HepG2 (cell line): Measurements from ENCODE around the gene RHD. TPM values are rescaled to one million over a fixed set of nuclear protein-coding genes. Genes with fewer than 3 reads are reported as not detected.

Experiments
- AGO2 ChIP-seq: fragments of 200-400 bp; formaldehyde crosslinking; optimal IDR thresholded peaks from 2 replicates; pipeline ENCODE3; 2017; ENCODE audit warnings: mild to moderate bottlenecking, low read depth, low read length, moderate library complexity
- ARID4A ChIP-seq: sonication (generic); formaldehyde crosslinking; IDR thresholded peaks from 2 replicates; pipeline ENCODE4 v1.5.0; 2020; ENCODE audit warnings: mild to moderate bottlenecking, missing genetic modification reagents, borderline replicate concordance
- BORCS8-MEF2B ChIP-seq: sonication (generic); formaldehyde crosslinking; IDR thresholded peaks from 2 replicates; pipeline ENCODE4 v1.8.0; 2022; ENCODE audit warnings: mild to moderate bottlenecking, missing genetic modification reagents
- CSRNP1 ChIP-seq: sonication (generic); formaldehyde crosslinking; IDR thresholded peaks from 2 replicates; pipeline ENCODE4 v1.8.1; 2023; ENCODE audit warnings: mild to moderate bottlenecking, missing genetic modification reagents
- E2F5 ChIP-seq: sonication (generic); formaldehyde crosslinking; conservative IDR thresholded peaks from 2 replicates; pipeline ENCODE4 v1.4.0; 2020; ENCODE audit warnings: missing genetic modification reagents
- HOXA9 ChIP-seq: sonication (generic); formaldehyde crosslinking; IDR thresholded peaks from 2 replicates; pipeline ENCODE4 v1.8.1; 2022; ENCODE audit warnings: missing genetic modification reagents, mild to moderate bottlenecking, moderate library complexity, borderline replicate concordance
- RXRA ChIP-seq: sonication (generic); formaldehyde crosslinking; IDR thresholded peaks from 2 replicates; pipeline ENCODE4 v1.5.1; 2020; ENCODE audit warnings: missing genetic modification reagents
- UBTF ChIP-seq: sonication (generic); formaldehyde crosslinking; IDR thresholded peaks from 2 replicates; pipeline ENCODE4 v1.4.0; 2020; ENCODE audit warnings: mild to moderate bottlenecking, missing genetic modification reagents
- ZFYVE20 ChIP-seq: sonication (generic); formaldehyde crosslinking; IDR thresholded peaks from 2 replicates; pipeline ENCODE4 v1.8.0; 2023; ENCODE audit warnings: low read depth, mild to moderate bottlenecking, moderate library complexity, missing genetic modification reagents, borderline replicate concordance
- ZNF503 ChIP-seq: sonication (generic); formaldehyde crosslinking; IDR thresholded peaks from 2 replicates; pipeline ENCODE4 v1.4.0; 2020; ENCODE audit warnings: missing genetic modification reagents
- ZNF678 ChIP-seq: sonication (generic); formaldehyde crosslinking; IDR thresholded peaks from 2 replicates; pipeline ENCODE4 v1.4.0; 2020; ENCODE audit warnings: mild to moderate bottlenecking, missing genetic modification reagents
- ZNF709 ChIP-seq: sonication (generic); formaldehyde crosslinking; IDR thresholded peaks from 2 replicates; pipeline ENCODE4 v1.5.0; 2020; ENCODE audit warnings: mild to moderate bottlenecking, missing genetic modification reagents
- polyA plus RNA-seq, 8 experiments: library from polyadenylated mRNA; depleted of rRNA in 3 of 8; stranded (reverse) in 7 of 8; unstranded in 1 of 8; fragments of >200 nt; fragmentation: Illumina TruSeq in 4 of 8; extraction: Trizol in 4 of 8; gene quantifications; 2 replicates each; pipeline versions ENCODE4 v1.2.1 to v1.2.3, GENCODE V29; 2011 to 2016; ENCODE audit warnings: low read depth in 4 of 8, missing spikeins in 1 of 8, mixed read lengths in 1 of 8; ENCODE audit not compliant: insufficient read depth in 1 of 8
- total RNA-seq, 5 experiments: library from RNA; depleted of rRNA; stranded (reverse); fragments of >200 nt; fragmentation: Illumina TruSeq; extraction: Trizol; gene quantifications; 2 replicates each; pipeline ENCODE4 v1.2.3, GENCODE V29; 2016; ENCODE audit warnings: low read depth in 1 of 5
- TF ChIP-seq, protein P1 (sequence below): sonication (generic); formaldehyde crosslinking; IDR thresholded peaks from 2 replicates; pipeline ENCODE4 v1.4.0; 2020; ENCODE audit warnings: mild to moderate bottlenecking, low read depth, missing genetic modification reagents

Gene RHD
- total and polyA plus RNA-seq, 2 of the 13 experiments (the other 11 are each of a cell fraction or from before 2014, with no cell fraction given): not detected

DNA sequence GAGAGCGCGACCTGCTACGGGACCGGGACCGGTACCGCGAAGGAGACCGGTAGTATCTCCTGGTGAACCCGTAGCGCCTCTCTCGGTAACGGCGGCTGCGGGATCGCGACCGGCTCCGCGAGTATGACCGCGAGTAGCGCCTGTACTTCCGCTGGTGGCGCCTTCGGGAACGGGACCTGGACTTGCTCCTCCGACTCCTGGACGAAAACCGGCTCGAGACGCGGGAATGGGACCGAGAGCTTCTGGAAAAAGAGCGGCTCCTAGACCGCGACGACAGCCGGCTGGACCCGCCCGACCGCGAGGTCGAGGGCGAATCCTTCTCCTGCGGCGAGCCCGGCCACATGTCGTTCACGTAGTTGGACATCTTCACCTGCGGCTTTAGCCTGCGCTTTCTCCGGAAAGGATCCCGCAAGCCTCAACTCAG, 25.7 kb upstream of the RHD start (continued):
- TF ChIP-seq ZFYVE20 (peak; percentile 17; the same call in 1 of the 2 replicates), AGO2 (peak; percentile 72), CSRNP1 (CRISPR knock-in tag) (peak; percentile 17; the same call in 1 of the 2 replicates), ZNF709 (peak; percentile 30), ARID4A (peak; percentile 69; the same call in 1 of the 2 replicates), ZNF678 (CRISPR knock-in tag) (0 out of 2 replicates have a peak, but pooled peaks have one; percentile 35), RXRA (CRISPR knock-in tag) (no peak), BORCS8-MEF2B (peak; percentile 13; the same call in 1 of the 2 replicates), UBTF (CRISPR knock-in tag) (peak; percentile 55; the same call in 1 of the 2 replicates), ZNF503 (no peak), HOXA9 (CRISPR knock-in tag) (0 out of 2 replicates have a peak, but pooled peaks have one; percentile 31), E2F5 (CRISPR knock-in tag) (no peak)
- TF ChIP-seq, protein P1, sequence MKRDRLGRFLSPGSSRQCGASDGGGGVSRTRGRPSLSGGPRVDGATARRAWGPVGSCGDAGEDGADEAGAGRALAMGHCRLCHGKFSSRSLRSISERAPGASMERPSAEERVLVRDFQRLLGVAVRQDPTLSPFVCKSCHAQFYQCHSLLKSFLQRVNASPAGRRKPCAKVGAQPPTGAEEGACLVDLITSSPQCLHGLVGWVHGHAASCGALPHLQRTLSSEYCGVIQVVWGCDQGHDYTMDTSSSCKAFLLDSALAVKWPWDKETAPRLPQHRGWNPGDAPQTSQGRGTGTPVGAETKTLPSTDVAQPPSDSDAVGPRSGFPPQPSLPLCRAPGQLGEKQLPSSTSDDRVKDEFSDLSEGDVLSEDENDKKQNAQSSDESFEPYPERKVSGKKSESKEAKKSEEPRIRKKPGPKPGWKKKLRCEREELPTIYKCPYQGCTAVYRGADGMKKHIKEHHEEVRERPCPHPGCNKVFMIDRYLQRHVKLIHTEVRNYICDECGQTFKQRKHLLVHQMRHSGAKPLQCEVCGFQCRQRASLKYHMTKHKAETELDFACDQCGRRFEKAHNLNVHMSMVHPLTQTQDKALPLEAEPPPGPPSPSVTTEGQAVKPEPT (CRISPR knock-in tag): 0 out of 2 replicates have a peak, but pooled peaks have one; percentile 16
